GM21381 (cell line): Measurements from ENCODE around the gene CRTC3.

ENCODE experiments used
- ATAC-seq: cut with Tn5 transposase; IDR thresholded peaks from one replicate; pipeline ENCODE4 v1.9.1; 2021; ENCODE audit warnings: mild to moderate bottlenecking, moderate library complexity; ENCODE audit not compliant: unreplicated experiment

CRTC3 gene

DNA sequence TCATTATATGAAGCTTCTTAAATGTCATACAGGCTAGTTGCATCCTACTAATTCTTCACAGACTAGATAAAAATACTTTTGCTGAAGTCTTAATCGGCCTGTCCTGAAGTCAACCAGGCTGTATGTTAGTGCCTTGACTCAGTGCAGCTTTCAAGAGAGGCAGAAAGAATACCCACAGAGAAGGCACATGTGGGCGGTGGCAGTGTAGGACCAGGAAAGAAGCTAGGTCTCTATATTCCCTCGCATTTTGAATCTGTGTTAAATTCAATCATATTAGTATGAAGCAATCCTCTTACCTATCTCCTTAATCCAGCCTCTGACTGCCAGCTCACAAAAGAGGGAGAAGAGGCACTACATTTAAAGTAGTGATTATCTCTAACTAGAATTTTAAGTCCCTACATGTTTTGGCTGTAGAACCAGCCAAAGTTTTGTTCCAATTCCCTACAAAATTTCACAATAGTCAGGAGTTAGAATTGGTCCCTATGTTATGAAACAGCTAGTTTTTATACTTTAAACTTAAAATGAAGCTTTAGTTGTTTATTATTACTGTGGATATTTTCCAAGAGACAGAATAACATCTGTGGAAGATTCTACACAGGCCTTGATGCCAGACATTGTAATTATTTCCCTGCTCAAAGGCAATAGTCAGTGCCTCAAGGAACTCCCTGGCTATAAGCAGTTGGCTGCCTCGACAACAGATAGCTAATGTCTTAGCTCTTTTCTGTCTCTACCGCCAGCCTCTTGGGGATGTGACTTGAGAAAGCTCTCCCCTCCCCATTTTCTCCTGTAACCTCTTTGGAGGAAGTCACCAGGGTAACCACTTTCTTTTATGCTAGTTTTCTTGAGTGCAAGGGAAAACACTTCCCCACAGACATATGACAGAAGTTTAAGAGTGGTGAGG is 31.9 kb downstream of the CRTC3 start:
- no peak for ATAC-seq

DNA sequence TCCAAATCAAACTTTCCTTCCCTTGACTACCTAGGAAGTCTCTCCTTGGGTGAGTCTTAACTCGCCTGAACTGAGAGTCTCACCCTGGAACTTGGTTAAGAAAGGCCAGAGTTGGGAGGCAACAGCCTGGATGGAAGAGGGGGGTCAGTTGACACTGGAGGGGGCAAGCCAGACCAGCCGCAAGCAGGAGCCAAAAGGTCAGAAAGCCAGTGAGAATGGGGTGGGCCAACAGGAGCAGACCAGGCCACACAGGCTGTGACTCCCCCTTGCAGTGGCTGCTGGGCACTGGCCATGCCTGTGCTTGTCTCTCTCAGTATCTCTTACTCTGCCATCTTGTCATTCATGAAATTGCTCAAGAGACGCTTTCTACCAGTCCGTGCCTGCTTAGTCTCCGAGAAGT is 32.9 kb downstream of the CRTC3 start:
- no peak for ATAC-seq

DNA sequence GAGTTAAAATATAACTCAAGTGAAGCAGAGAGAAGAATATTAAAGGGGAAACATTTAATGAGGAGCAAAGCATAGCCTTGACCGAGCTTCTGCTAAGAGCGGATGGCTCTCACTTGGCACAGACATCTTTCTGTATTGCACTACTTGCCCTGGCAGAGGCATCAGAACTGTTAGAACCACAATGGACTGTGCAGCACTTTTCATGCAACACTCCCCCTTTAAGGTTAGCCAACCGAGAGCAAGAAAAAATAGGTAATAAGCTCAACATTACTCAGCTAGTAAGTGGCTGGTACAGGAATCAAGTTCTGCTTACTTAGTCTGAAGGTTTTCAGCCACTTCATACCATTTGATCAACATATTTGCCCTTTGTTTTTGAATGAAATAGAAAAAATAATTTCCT is 33.7 kb downstream of the CRTC3 start:
- no peak for ATAC-seq

DNA sequence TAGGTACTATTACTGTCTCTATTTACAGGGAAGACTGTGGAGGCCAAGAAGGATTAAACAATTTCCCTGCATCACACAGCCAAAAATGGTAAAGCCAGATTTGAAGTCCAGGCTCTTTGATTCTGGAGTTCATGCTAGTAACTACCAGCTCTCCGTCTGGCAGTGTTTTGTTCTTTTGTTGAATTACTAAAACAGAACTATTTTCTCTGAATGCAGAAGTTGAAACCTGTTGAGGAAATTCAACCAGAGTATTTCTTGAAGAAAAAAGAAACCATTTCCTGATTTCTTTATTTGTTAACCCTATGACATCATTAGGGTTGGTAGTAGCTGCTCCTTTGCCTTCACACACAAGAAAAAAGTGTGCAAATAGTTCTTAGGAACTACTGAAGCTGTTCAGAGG is 34.3 kb downstream of the CRTC3 start:
- ATAC-seq, result no peak

DNA sequence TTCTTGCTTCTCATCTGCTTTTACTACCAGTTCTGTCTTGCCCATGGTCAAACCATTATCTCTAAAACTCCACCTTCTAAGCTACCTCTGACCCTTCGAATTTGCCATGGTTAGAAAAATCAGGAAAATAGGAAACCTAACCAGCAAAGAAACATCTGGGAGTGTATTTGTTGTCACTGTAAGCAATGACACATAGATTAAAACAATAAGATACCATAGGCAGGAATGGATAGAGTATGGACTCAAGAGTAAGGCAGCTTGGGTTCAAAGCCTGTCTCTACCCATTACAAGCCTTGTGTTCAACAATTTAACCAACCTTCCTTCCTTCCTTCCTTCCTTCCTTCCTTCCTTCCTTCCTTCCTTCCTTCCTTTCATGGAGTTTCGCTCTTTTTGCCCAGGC is 34.9 kb downstream of the CRTC3 start:
- ATAC-seq, result no peak

DNA sequence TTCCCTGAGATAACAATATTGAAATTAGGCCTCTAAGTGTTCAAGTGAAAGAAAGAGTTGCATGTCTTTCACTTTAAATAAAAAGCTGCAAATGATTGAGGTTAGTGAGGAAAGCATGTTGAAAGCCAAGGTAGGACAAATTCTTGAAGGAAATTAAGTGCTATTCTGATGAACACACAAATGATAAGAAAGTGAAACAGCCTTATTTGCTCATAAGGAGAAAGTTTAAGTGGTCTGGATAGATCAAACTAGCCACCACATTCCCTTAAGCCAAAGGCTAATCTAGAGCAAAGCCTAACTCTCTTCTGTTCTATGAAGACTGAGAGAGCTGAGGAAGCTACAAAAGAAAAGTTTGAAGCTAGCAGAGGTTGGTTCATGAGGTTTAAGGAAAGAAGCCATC is 36.1 kb downstream of the CRTC3 start:
- no peak for ATAC-seq

DNA sequence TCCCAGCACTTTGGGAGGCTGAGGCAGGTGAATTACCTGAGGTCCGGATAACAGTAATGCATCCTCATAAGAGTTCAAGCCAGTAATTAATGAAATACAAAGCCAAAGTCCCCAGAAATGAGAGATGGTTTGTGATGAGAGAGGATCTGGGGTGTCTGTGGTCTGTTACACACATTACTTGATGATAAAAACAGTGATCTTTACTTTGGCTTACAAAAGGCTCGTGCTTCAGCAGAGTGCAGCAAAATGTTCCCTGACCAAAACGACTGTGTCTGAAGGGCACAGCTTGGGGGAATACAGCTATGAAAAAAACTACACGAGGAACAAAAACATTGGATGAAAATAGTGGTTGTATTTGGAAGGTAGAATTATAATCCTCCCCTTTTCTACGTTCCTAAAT is 40.9 kb downstream of the CRTC3 start:
- no peak for ATAC-seq

DNA sequence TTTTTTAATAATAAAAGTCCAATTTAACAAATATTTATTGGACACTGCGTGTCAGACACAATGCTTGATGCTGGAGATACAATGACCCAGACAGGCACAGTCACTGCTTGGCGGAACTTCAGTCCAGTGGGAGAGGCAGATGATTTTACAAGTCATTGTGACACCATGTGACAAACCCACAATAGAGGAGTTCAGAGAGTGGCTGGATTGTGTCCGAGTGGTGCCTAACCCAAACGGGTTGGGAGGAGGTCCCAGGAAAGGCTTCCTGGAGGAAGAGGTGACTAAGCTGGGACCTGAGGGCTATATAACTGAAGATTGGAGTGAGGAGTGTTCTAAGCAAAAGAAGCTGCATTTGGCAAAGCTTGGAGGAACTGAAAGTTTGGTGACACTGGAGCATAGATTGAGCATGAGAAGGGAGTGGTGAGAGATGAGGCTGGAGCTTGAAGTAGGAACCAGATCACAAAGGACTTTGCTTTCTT is 41.4 kb downstream of the CRTC3 start:
- ATAC-seq, result peak; percentile 61

DNA sequence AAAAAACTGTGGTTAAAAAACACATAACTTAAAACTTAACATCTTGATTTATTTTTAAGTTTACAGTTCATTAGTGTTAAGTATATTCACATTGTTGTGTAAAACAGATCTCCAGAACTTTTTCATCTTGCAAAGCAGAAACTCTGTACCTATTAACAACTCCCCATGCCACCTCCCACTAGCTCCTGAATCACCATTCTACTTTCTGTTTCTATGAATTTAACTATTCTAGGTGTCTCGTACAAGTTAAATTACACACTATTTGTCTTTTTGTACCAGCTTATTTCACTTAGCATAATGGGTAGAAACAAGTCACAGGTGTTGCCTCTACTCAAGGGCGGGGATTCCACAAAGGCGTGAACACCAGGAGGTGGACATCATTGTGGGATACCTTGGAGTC is 43.2 kb downstream of the CRTC3 start:
- no peak for ATAC-seq

DNA sequence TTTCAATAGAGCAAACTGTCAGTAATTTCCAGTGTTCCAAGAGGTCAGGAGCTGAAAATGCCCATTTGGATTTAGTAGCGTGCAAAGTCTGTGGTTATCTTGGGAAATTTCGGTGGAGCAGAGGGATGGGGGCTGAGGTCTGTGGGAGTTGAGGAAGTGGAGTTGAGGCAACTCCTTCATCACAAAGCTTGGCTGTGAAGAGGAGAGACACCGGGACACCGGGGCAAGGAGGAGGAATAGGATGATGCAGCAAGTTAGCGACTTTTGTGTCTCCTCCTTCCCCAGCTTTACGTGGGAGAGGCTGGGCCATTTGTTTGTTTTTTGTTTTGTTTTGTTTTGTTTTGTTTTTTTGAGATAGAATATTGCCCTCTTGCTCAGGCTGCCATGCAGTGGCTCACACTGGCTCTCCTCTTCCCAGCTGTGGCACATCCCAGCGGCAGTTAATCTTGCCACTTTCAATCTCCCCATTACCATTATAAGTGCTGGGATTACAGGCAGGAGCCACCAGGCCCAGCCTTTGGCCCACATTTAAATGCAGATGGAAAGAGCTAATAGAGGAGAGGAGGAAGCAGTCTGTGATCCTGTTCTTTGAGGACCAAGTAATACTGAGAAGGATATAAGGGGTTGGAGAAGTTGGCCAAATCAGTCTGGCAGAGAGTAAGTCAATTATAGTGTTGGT is 47.1 kb downstream of the CRTC3 start:
- no peak for ATAC-seq

DNA sequence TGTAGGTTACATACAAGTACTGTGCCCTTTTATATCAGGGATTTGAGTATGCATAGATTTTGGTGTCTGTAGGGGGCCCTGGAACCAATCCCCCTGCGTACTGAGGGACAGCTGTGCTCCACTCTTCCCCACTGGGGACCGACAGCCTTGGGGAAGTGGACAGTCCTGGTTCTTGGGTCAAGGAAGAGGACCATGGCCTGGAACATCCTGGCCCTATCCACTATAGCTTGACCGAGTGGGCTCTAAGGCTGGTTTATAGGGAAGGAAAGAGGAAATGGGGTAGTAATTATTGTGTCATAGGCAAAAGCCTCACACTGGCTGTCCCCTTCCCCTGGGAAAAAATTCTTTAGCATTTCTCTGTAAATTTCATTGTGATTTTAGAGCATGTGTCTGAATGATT is 49.5 kb downstream of the CRTC3 start:
- ATAC-seq, result no peak

DNA sequence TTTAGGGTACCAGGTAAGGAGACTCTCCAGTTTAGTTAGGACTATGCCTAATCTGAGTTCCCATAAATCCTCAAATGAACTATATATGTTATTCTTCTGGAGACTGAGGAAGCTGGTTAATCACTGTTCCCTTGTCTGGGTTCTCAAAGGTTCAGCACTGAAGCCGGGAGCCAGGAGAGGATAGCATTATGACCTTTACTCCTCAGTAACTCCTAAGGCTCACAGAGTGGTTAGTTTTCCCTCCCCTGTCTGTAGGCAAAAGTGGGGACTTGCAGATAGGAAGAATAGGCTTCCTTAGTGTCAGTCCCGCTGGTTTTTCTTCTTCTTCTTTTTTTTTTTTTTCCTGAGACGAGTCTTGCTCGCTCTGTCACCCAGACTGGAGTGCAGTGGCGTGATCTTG is 50.4 kb downstream of the CRTC3 start:
- ATAC-seq, result no peak

DNA sequence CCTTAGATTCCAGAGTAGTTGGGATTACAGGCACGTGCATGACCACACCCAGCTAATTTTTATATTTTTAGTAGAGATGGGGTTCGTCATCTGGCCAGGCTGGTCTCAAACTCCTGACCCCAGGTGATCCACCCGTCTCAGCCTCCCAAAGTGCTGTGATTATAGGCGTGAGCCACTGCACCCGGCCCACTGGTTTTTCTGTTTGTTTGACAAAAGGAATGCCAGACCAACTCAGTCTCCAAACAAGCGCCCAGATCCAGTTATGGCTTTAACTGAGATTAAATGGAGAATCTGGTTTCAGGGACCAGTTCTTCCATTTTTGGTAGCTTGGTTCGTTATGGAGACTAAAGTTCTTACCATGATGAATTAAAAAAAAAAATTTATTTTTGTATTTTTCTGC is 50.8 kb downstream of the CRTC3 start:
- ATAC-seq, result no peak

DNA sequence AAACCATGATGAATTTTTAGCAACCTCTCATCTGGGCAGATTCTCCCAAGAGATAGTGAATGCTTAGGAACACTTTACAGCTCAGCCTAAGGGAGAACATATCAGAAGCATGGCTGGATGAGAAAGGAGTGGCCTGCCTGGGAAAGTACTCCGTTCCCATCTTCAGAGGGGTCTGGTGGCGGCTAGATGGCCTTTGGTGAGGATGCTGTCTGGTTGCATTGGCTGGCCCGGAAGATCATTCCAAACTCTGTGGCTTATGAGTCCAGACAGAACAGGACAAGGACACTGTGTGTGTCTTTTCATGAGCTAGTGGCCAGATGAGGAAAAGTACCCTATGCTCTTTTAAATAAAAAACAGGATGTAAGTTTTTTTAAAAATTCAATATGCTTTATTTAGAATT is 51.2 kb downstream of the CRTC3 start:
- no peak for ATAC-seq

DNA sequence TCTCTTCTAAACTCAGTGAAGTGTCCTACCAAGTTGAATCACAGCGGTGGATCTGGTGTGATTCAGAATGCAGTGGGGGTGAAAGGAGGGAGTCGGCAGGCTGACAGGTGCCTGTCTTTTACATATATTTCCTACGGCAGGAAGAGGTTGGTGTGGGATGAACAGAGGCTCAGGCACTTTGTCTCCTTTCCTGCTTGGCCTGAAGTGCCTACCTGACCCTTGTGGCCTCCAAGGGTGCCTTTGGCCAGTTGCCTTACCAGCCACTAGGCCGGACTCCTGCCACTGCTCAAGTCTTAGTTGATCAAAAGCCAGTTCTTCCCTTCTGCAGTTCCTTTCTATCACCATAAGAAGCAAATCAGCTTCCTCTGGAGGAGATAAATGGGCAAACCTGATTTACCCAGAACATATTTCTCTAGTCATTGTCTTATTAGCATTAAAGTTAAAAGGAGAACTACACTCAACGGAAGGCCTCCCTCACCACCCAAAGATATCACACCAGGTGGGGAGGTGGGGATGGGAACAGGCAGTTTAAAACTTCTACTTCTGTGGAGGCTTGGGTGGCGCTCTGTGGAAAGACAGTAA is 52.1 kb downstream of the CRTC3 start:
- no peak for ATAC-seq

DNA sequence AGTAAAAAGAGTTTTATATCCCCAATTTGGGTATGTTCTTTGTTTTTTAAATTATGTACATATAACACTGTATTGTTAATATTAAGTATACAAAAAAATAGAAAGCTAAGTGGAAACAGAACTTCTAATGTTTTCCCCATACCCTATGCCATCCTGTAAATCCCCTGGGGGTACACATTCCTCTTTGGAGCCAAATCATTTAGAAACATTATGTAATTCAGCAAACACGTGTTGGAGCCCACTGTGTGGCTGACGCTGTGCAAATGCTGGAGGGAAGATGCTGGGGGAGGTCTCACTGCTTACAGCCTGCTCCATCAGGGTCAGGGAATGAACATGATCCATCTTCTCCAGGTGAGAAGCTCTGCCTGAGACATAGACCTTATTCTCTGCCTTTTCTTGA is 52.8 kb downstream of the CRTC3 start:
- ATAC-seq, result no peak

DNA sequence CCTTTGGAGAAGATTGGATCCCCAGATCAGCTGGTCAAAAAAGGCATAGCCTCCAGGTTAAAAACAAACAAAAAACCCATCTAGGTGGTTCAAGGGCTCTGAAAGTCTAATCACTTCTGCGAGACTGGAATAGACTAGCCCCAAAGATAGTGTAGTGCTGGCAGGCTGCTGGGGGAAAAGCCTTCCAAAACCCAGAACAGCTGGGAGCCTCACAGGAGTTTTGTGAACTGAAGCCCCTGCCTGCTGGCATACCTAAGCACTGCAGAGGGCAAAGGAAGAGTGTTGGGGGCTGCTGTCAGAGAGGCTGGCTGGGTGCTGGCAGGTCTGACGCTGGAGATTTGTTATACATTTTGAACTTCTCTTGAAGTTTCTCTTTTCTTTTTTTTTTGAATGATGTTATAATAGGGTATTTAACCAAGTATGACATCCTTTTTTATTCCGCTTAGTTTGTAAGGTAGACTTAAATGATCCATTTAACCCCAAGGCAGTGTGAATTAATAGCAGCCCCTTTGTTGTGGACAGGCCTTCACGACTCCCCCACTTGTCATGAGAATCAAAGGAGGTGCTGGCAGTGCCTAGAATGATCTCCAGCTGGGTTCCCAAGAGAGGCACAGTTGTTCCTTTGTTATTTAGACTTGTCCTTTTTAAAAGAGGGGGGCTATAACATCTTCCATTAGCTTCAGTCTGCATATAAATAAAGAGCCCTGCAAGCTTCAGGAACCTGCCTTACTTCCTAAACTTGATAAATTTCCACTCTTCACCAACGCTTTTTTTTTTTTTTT is 53.9 kb downstream of the CRTC3 start:
- no peak for ATAC-seq

DNA sequence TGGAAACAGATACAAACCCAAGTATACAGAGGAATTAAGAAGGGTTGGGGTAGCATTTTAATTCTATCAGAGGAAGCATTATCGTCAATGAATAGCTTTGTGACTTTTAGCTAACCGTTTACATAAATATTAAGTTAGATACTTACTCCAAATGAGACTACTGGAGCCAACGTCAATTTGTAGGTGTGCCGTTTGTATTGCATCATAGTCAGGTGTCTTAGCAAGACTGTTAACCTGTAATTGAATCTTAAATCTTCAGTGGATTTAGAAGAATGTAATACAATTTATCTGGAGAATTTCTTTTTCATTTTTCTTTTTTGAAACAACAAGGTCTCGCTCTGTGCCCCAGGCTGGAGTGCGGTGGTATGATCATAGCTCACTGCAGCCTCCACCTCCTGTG is 55.1 kb downstream of the CRTC3 start:
- ATAC-seq, result no peak

DNA sequence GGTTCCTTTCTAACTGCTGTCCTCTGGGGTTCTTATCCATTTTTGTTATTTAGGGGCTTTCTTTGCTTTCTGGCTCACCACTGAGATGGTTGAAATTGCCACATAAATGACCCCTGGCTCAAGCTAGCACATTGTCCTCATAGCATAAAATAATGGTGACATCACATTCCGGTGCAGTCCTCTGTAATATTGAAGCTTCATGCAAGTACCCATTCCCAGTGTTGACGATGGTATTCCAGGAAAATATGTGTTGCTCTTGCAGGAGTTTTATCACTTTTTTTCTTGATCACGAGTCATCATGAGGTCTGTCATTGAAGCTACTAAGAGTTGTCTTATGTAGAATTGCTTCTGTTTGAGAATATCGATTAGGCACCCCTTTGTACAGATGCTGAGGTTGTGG is 56.1 kb downstream of the CRTC3 start:
- ATAC-seq, result no peak

DNA sequence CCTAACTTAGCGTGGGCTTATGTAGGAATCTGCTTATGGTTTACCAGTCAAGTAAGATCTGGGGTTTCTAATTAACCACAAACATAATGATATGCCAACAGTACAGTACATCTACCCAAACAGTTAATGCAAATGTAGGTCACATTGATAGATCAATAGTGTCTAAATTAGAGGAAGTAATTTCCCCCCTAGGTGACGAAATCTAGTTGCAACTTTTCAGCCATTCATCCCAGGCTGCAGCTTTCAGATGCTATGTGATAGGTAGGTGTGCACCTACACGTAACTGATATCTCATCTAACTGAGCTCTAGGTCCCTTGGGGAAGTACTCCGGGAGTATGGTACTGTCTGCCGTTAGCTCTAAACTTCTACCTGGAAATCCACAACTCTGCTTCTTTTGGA is 57.2 kb downstream of the CRTC3 start:
- no peak for ATAC-seq

DNA sequence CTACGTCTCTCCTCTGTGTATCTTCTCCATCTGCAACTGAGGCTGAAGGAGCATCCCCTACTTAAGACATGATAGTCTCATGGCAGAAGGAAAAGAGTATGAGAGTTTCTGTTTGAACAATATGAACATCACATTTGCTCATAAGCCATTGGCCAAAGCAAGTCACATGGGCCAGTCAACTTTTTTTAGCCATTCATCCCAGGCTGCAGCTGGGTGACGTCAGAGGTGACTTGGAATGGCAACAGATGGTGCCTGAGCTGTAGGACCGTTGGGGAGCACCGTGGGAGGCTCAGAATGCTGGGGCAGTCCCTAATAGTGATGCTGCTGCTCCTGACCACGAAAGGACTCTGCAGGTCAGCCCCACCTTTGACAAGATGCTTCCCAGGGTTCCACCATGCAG is 58.7 kb downstream of the CRTC3 start:
- ATAC-seq, result no peak
